Tibial nerve (tissue), 3 donors: Measurements from ENCODE around the gene PIH1D1.

Experiments
- POLR2A ChIP-seq, 2 donors: fragments of 450-650 bp; IDR thresholded peaks; one replicate each; pipeline ENCODE4 v1.6.1; 2017; ENCODE audit warnings: antibody characterized with exemption in 2 of 2, mild to moderate bottlenecking in 2 of 2, moderate library complexity in 2 of 2
- TF ChIP-seq, protein P1 (sequence below), 5 experiments: fragments of 200-600 bp in 3 of 5; fragments of 450-650 bp in 2 of 5; sonication (generic) in 3 of 5; IDR thresholded peaks; one replicate each; pipeline ENCODE4 v1.5.1; 2016 to 2019; ENCODE audit warnings: antibody characterized with exemption in 5 of 5, mild to moderate bottlenecking in 3 of 5, moderate library complexity in 2 of 5

DNA sequence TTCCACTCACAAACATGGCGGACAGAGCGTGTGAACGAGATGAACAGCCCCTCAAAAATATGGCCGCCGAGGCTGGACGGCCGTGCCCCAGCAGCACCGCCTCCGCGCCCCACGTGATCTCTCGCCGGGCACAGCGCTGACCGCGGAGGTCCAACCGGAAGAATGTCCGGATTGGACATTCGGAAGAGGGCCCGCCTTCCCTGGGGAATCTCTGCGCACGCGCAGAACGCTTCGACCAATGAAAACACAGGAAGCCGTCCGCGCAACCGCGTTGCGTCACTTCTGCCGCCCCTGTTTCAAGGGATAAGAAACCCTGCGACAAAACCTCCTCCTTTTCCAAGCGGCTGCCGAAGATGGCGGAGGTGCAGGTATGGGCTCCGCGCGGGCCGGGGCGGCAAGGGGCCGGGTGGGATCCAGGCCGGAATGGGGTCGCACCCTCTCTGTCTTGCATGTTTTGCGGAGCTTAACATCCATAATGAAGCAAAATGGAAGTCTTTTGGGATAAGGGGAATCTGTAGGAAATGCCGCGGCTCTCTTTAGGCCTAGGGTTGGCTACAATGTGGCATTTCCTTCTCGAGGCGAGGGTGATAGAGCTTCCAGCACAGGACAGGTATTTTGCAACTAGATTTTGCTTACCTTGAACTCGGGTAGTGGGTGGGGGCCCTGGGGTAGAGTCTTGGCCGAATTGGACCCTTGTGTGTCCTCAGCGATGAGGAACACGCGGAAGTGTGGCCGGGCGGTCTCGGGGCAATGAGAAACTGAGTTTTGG is 35.8 kb upstream of the PIH1D1 start, which contains the start of gene RPL13A:
- TF ChIP-seq, protein P1, sequence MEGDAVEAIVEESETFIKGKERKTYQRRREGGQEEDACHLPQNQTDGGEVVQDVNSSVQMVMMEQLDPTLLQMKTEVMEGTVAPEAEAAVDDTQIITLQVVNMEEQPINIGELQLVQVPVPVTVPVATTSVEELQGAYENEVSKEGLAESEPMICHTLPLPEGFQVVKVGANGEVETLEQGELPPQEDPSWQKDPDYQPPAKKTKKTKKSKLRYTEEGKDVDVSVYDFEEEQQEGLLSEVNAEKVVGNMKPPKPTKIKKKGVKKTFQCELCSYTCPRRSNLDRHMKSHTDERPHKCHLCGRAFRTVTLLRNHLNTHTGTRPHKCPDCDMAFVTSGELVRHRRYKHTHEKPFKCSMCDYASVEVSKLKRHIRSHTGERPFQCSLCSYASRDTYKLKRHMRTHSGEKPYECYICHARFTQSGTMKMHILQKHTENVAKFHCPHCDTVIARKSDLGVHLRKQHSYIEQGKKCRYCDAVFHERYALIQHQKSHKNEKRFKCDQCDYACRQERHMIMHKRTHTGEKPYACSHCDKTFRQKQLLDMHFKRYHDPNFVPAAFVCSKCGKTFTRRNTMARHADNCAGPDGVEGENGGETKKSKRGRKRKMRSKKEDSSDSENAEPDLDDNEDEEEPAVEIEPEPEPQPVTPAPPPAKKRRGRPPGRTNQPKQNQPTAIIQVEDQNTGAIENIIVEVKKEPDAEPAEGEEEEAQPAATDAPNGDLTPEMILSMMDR (IDR thresholded peaks at IDR 0.05), result peak in 1 of 5 experiments; percentile 40
- TF ChIP-seq POLR2A (IDR thresholded peaks at IDR 0.05), result peak; percentile 97 to 99
